Measurements from ENCODE around the gene IFNLR1.

Gene IFNLR1

GRCh38 chr1:24186993-24187790 is at the start of gene IFNLR1:
Gene IFNLR1, minus strand, starts transcription at chr1:24187289. Its CDS starts 41 bp downstream, at chr1:24187248.
- peak; percentile 92 for DNase-seq
- Histone ChIP-seq H3F3A (ENCODE audit: insufficient read depth, low read length) (peaks cover 47% of the 10 kb centered on the region), H3K9ac (ENCODE audit: low read length) (peak within 1 kb of the TSS; percentile 91), H3K4me3 (ENCODE audit: low read length) (peak within 1 kb of the TSS; percentile 78), H2AFZ (ENCODE audit: low read length) (peak within 1 kb of the TSS; percentile 63), H3K9me2 (replicated peaks; ENCODE audit: insufficient read depth, low read length) (no peaks in the 10 kb centered on the region), H3K27me3 (replicated peaks; ENCODE audit: insufficient read depth, low read length) (no peaks in the 10 kb centered on the region), H4K20me1 (ENCODE audit: insufficient read depth, low read length) (no peaks in the 10 kb centered on the region), H3K4me1 (ENCODE audit: low read length) (peaks cover 45% of the 10 kb centered on the region), H3K27ac (ENCODE audit: low read length) (peak within 1 kb of the TSS; percentile 99), H3K79me2 (ENCODE audit: low read length) (peaks cover 56% of the 10 kb centered on the region), H3K9me3 (replicated peaks; ENCODE audit: insufficient read depth, low read length) (no peaks in the 10 kb centered on the region), H3K4me2 (ENCODE audit: low read depth, low read length) (peak within 1 kb of the TSS; percentile 75), H3K36me3 (replicated peaks; ENCODE audit: insufficient read depth, low read length) (no peaks in the 10 kb centered on the region)
- TF ChIP-seq CTCF (IDR thresholded peaks at IDR 0.05; ENCODE audit: low read length) (no peak), EZH2phosphoT487 (IDR thresholded peaks at IDR 0.05; ENCODE audit: low read length) (no peak), EZH2 (optimal IDR thresholded peaks at IDR 0.05; ENCODE audit: low read depth, low read length) (no peak)

GRCh38 chr1:24235921-24236788 is 49.1 kb upstream of the IFNLR1 start:
- Histone ChIP-seq H3K27me3 (replicated peaks; ENCODE audit: insufficient read depth, low read length) (no peaks in the 10 kb centered on the region), H3K9me3 (replicated peaks; ENCODE audit: insufficient read depth, low read length) (no peaks in the 10 kb centered on the region), H3K4me2 (ENCODE audit: low read depth, low read length) (no peak overlapping the region), H3F3A (ENCODE audit: insufficient read depth, low read length) (no peaks in the 10 kb centered on the region), H3K9me2 (replicated peaks; ENCODE audit: insufficient read depth, low read length) (no peaks in the 10 kb centered on the region), H3K79me2 (ENCODE audit: low read length) (no peaks in the 10 kb centered on the region), H2AFZ (ENCODE audit: low read length) (no peak overlapping the region), H3K27ac (ENCODE audit: low read length) (no peak overlapping the region), H3K4me3 (ENCODE audit: low read length) (no peak overlapping the region), H4K20me1 (ENCODE audit: insufficient read depth, low read length) (no peaks in the 10 kb centered on the region), H3K36me3 (replicated peaks; ENCODE audit: insufficient read depth, low read length) (no peaks in the 10 kb centered on the region), H3K4me1 (ENCODE audit: low read length) (peaks cover 6% of the 10 kb centered on the region), H3K9ac (ENCODE audit: low read length) (no peak overlapping the region)
- no peak for DNase-seq
- TF ChIP-seq EZH2 (optimal IDR thresholded peaks at IDR 0.05; ENCODE audit: low read depth, low read length) = no peak
- no peak for TF ChIP-seq CTCF (IDR thresholded peaks at IDR 0.05; ENCODE audit: low read length)

- no peak for TF ChIP-seq CTCF (IDR thresholded peaks at IDR 0.05; ENCODE audit: low read length)
- no peak for TF ChIP-seq EZH2phosphoT487 (IDR thresholded peaks at IDR 0.05; ENCODE audit: low read length)
- TF ChIP-seq EZH2 (optimal IDR thresholded peaks at IDR 0.05; ENCODE audit: low read depth, low read length) = no peak
- H3K4me3 ChIP-seq (ENCODE audit: low read length) = no peak overlapping the region
- H3K9me2 ChIP-seq (replicated peaks; ENCODE audit: insufficient read depth, low read length) = no peaks in the 10 kb centered on the region
Measured at GRCh38 chr1:24233684-24234600, 46.9 kb upstream of the IFNLR1 start.

More at GRCh38 chr1:24233684-24234600, 46.9 kb upstream of the IFNLR1 start:
- Histone ChIP-seq H3K27ac (ENCODE audit: low read length) (no peak overlapping the region), H3K4me1 (ENCODE audit: low read length) (peaks cover 6% of the 10 kb centered on the region), H3K36me3 (replicated peaks; ENCODE audit: insufficient read depth, low read length) (no peaks in the 10 kb centered on the region), H3F3A (ENCODE audit: insufficient read depth, low read length) (no peaks in the 10 kb centered on the region), H3K9ac (ENCODE audit: low read length) (no peak overlapping the region), H3K9me3 (replicated peaks; ENCODE audit: insufficient read depth, low read length) (no peaks in the 10 kb centered on the region), H3K79me2 (ENCODE audit: low read length) (no peaks in the 10 kb centered on the region), H3K27me3 (replicated peaks; ENCODE audit: insufficient read depth, low read length) (no peaks in the 10 kb centered on the region), H4K20me1 (ENCODE audit: insufficient read depth, low read length) (no peaks in the 10 kb centered on the region), H3K4me2 (ENCODE audit: low read depth, low read length) (no peak overlapping the region), H2AFZ (ENCODE audit: low read length) (no peak overlapping the region)
- DNase-seq = no peak

Data from MM.1S (cell line).